MG63 (cell line): ENCODE measurements around the gene PRKCE. TPM values are rescaled to one million over a fixed set of nuclear protein-coding genes. Genes with fewer than 3 reads are reported as not detected.
A peak's percentile ranks its signal among the peaks of the same experiment; 100 is the strongest.

ENCODE experiments used
- DNase-seq: peaks from one replicate; pipeline ENCODE4 v3.0.0-alpha.2; 2020
- H3K27me3 ChIP-seq: fragments of 250-450 bp; sonication (Bioruptor Pico); 2 replicates; pipeline ENCODE4 v1.5.1; 2020; ENCODE audit warnings: mild to moderate bottlenecking, moderate library complexity
- H3K36me3 ChIP-seq: fragments of 250-450 bp; sonication (Bioruptor Pico); 2 replicates; pipeline ENCODE4 v1.5.1; 2020; ENCODE audit warnings: mild to moderate bottlenecking, moderate library complexity
- H3K4me3 ChIP-seq: fragments of 250-450 bp; sonication (Bioruptor Pico); 2 replicates; pipeline ENCODE4 v1.5.1; 2020; ENCODE audit warnings: mild to moderate bottlenecking, moderate library complexity
- H3K9me3 ChIP-seq: fragments of 250-450 bp; sonication (Bioruptor Pico); 2 replicates; pipeline ENCODE4 v1.5.1; 2020; ENCODE audit warnings: mild to moderate bottlenecking, moderate library complexity
- total RNA-seq: library from RNA; depleted of rRNA; stranded (reverse); fragments of >200 nt; shearing (Covaris generic); gene quantifications from 2 replicates; pipeline ENCODE4 v1.2.3, GENCODE V29; 2014; ENCODE audit warnings: low replicate concordance

PRKCE gene
- total RNA-seq, 1 experiment from 2014 or later = 16.9 TPM

DNA sequence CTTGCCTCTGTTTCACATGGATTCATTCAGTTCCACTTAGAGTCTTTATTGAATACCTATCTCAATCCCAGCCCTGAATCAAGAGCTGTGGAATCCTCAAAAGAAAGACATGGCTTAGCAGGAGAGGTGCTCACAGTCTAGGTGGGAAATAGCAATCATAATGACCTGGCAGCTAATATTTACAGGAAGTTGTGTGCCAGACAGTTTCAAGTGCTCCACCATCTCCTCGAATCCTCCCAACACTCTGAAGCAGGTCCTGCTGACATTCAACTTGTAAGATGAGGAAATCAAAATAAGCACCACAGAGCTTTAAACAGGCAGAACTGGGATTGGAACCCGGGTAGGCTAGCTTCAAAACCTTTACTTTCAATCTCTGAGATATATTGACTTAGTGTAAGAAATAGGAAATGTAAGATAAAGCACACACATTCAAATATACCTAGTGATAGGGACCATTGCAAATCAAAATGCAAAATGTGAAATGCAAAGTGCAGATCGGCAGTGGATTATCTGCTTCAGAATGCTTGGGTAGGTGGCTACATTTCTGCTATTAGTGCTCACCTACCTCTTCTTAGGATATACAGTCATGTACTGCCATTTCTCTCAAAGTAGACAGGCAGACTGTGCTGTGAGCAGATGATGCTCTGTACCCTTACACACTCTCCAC, 182.0 kb downstream of the PRKCE start:
- DNase-seq = no peak
- Histone ChIP-seq H3K27me3 (no peaks in the 10 kb centered on the region), H3K36me3 (no peaks in the 10 kb centered on the region), H3K4me3 (no peak overlapping the region), H3K9me3 (peaks cover 10% of the 10 kb centered on the region)

DNA sequence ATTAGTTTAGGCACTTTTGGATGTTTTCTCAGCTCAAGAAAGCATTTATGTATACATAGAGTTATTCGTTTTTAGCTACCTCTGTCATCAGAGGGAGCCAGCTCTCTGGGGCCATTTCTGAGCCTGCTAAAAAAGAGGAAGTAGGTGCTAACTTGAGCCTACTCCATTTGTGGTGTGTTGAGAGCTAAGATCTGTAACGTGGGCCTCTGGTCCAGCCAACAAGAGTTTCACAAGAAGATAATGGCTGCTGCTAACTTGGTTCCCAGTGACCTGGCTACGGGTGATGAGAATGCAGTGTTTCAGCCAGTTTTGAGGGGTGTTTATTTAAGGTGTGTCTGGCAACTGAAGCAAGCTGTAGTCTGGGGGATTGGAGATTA, 182.5 kb downstream of the PRKCE start:
- Histone ChIP-seq H3K27me3 (no peaks in the 10 kb centered on the region), H3K9me3 (peaks cover 10% of the 10 kb centered on the region), H3K4me3 (no peak overlapping the region), H3K36me3 (no peaks in the 10 kb centered on the region)
- DNase-seq = no peak

DNA sequence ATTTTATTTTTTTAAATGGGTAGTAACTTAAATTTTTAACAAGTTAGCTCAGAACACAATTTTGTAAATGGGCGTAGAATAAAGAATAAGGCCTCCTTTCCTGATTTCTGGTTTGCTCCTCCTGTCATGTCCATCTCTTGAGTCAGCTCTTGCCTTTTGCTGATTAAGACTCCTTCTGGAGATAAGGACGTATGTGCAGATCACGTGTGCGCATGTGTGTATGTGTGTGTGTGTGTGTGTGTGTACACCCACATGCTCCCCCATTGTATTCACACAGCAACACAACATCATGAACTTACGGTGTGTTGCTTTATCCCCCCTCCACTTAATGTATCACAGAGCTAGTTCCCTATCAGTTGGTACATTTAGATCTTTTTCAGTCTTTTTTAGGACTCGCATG, 182.9 kb downstream of the PRKCE start:
- H3K36me3 ChIP-seq = no peaks in the 10 kb centered on the region
- H3K4me3 ChIP-seq = no peak overlapping the region
- DNase-seq = no peak
- H3K27me3 ChIP-seq = no peaks in the 10 kb centered on the region
- H3K9me3 ChIP-seq = peaks cover 10% of the 10 kb centered on the region

DNA sequence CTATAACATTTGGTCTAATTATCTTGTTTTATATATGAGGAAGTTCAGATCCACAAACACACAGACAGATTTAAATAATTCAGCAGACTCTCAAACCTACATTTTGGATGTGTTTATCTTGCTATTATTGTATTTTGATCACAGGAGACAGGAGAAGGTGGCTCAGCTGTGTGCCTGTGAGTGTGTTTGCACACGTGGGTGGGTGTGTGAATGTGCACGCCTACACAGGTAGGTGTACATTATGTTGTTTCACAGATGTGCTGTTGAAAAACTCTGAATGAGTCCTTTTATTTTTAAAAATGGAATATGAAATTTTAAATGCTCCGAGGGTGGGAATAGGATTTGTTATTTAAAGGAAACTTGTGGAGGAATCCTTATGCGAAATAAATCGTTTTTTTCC, 183.4 kb downstream of the PRKCE start:
- no peak for DNase-seq
- no peaks in the 10 kb centered on the region for H3K36me3 ChIP-seq
- H3K9me3 ChIP-seq = peaks cover 8% of the 10 kb centered on the region
- no peaks in the 10 kb centered on the region for H3K27me3 ChIP-seq
- no peak overlapping the region for H3K4me3 ChIP-seq

DNA sequence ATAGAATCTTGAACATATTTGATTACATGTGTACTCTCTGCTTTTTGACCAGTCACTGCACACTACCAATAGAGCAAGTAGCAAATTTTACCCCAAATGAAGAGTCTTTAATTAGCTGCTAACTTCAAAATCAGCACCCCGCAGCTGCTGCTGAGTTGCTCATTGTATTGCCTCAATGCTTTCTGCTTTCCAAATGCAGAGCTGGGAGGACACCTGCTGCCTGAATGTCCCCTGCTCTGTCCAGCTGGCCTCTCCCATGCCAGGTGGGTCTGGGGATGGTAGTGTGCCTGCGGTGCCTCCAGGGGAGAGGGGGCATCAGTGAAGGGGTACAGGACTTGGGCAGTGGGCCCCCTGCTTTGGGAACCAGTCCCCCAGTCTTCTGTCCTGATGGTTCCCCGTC, 184.8 kb downstream of the PRKCE start:
- Histone ChIP-seq H3K27me3 (no peaks in the 10 kb centered on the region), H3K9me3 (no peaks in the 10 kb centered on the region), H3K4me3 (no peak overlapping the region), H3K36me3 (no peaks in the 10 kb centered on the region)
- no peak for DNase-seq

DNA sequence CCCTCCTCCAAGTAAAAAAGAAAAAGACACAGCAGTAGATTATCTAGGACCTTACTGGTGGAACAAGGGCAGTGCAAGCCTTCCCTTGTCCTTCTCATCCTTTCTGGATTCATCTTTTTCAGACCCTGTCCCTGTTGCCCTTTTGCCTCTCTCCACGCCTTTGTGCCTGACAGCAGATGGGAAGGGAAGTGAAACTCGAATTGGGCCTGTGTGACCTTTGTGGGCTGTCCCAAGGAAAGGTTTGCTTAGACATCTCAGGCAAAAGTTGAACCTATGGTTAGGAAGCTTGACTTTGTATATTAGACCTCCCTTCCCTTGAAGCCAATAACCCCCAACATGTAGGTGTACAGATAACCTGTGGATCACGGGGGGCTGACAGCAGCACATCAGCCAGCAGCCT, 185.3 kb downstream of the PRKCE start:
- no peaks in the 10 kb centered on the region for H3K9me3 ChIP-seq
- no peaks in the 10 kb centered on the region for H3K36me3 ChIP-seq
- DNase-seq = no peak
- H3K27me3 ChIP-seq = no peaks in the 10 kb centered on the region
- H3K4me3 ChIP-seq = no peak overlapping the region

DNA sequence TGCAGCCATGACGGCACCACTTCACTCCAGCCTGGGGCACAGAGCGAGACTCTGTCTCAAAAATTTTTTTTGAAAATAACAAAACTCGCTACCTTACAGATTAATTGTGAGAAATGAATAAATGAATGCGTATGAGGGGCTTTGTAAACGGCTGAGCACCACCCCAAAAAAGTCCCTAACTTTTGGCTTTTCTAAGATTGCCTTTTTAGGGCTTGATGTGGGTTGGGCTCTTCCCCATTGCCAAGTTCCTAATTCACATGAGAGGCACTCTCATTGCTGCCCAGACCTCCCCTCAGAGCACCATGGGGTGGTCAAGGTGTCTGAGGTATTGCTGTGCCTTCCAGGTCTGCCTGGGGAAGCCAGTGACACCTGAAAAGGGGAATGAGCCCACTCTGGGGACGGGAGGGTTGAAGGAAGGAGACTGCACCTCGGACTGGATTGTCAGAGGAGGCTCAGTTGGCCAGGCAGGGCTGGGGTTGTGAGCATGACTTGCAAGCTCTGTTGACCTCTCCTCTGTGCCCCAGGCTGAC, 186.4 kb downstream of the PRKCE start:
- no peak for DNase-seq
- Histone ChIP-seq H3K4me3 (no peak overlapping the region), H3K27me3 (no peaks in the 10 kb centered on the region), H3K9me3 (no peaks in the 10 kb centered on the region), H3K36me3 (peaks cover 1% of the 10 kb centered on the region)

DNA sequence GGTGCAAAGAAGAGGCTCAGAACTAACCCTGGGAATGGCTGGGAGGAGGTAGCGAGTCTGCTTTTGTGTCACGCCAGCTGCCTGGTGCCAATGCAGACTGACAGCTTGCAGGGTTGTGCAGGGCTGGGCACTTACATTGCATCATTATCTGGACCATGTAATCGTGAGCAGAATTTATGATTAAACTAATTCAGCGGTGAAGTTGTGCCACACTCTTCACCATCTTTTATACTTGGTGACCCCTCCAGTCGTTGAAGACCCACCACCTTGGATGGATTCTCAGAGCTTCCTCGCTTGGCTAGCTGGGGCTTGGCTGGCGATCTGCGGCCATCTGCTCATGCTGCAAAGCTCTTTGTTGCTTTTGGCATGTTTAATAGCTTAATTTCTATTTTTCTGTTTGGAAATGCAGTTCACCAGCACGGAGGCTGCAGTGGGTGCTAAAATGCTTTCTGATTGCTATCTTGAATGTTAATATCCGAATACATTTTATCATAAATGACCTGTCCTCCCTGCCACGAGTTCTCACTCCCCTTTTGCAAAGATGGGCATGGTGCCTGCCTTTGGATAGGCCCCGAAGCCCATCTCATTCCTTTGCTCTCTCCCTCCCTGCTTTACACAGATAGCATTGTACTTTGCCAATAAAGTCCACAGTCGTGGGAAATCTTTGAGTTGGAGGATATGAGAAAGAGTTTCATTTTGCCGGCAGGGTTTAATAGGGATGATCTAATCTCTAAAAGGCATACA, 188.2 kb downstream of the PRKCE start:
- DNase-seq = peak; percentile 80
- Histone ChIP-seq H3K4me3 (peak overlapping the region; percentile 10), H3K9me3 (no peaks in the 10 kb centered on the region), H3K27me3 (no peaks in the 10 kb centered on the region), H3K36me3 (peaks cover 7% of the 10 kb centered on the region)

DNA sequence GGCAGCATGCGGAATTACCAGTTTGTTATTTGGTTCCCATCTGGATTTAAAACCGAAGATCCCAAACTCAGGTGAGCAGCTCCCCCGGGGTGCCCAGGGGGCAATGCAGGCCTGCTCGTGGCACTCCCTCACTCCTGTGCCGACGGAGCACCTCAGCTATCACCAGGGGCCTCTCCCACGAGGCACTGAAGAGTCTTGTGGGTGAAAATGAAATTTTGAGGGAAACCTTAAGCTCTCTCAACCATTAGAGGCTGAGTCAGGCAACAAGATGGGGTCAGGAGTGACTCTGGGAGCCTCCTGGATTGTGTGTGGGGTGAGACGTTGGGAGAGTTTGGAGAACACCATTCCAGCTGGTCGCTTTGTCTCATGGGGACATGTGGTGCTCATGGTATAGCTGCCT, 189.0 kb downstream of the PRKCE start:
- no peaks in the 10 kb centered on the region for H3K9me3 ChIP-seq
- H3K36me3 ChIP-seq = peaks cover 9% of the 10 kb centered on the region
- H3K27me3 ChIP-seq = no peaks in the 10 kb centered on the region
- DNase-seq = no peak
- H3K4me3 ChIP-seq = peak overlapping the region; percentile 10; the same call in 1 of the 2 replicates

DNA sequence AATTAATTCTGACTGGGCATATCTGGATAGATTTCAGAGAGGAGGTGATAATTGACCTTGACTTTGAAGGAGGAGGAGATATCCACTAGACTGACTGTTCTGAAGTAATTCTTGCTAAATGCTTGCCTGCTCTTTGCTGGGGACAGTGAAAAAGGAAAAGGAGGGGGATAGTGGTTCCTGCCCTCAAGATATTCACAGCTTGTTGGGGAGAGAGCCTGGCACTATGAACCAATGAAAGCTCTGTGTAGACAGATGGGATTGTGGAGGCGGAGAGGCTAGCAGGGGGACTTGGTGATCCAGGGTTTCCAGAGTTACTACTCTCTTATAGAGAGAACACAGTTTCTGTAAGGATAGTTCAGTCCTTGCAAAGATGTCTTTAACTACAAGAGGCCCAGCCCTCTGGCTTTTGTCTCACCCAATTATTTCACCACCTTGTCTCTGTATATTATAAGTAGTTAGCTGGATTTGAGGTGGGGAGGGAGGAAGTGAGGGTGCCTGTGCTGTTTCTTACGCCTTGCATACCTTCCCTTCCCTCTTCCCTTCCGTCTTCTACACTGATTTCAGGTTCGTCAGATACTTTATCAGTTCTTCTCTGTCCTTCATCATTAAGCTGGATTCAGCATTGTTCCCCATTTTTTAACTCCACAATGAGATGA, 190.4 kb downstream of the PRKCE start:
- Histone ChIP-seq H3K9me3 (no peaks in the 10 kb centered on the region), H3K4me3 (no peak overlapping the region), H3K27me3 (no peaks in the 10 kb centered on the region), H3K36me3 (peaks cover 19% of the 10 kb centered on the region)
- no peak for DNase-seq

DNA sequence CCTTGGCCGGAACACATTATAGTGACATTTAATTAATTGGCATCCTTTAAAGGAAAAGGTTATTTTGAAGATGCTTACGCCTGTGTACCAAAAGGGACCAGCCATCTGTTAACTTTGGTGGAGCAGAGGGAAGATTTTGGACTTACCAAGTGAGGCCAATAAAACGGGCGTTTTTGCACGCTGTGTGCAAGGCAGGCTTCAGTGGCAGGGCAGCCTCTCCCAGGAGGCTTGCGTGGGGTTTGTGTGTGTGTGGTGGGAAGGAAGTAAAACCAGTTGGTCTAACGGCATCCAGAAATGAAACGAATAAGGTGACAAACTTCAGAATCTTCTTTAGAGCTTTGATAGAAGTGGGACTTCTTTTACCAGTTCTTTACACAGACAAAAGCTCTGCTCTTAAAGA, 191.7 kb downstream of the PRKCE start:
- Histone ChIP-seq H3K9me3 (no peaks in the 10 kb centered on the region), H3K4me3 (no peak overlapping the region), H3K27me3 (no peaks in the 10 kb centered on the region), H3K36me3 (peaks cover 19% of the 10 kb centered on the region)
- DNase-seq = no peak

DNA sequence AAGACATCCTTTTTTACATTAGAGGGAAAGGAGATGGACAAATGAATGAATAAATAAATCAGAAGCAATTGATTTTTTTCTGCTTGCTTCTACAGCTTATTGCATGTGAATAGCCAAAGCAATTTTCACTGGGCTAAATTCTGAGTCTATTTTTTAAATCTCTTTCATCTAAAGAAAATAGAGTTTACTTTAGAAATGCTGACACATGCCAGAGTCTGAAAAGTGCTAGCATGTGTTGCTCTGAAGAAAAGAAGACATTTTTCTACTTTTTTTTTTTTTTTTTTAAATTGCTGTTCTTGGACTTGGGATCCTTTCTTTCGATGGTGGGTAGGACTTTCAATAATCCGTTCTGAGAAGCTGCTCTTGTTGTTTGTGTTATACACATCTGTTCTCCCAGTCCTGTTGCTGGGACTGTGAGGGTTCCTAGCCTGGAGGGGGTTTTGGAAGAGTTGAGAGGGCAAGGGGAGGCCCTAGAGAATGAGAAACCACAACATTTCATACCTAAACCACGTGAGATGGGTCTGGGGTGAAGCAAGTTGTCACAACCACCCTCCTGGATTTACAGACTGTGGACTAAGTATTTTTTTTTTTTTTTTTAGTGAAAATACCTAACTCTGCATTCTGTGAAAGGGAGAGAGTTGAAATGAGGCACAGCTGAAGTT, 193.5 kb downstream of the PRKCE start:
- Histone ChIP-seq H3K36me3 (peaks cover 19% of the 10 kb centered on the region), H3K4me3 (no peak overlapping the region), H3K27me3 (no peaks in the 10 kb centered on the region), H3K9me3 (peaks cover 2% of the 10 kb centered on the region; the same call in 1 of the 2 replicates)
- no peak for DNase-seq

DNA sequence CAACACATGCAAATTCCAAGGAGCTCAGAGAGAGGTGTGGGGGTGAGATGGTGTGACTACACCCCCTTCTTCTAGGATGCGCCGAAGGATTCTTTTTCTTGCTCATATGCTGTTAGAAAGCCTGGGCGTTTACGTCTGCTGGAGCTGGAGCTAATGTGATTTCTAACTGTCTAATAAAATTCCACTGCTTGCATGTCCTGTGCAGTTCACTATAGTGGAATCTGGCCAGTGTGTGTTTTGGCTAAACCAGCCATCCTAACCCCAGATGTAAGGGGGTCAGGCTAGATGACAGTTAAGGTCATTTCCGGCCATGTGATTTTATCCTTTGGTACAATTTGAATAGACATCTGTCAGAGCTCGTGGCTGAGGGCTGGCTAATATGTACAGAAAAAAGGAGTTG, 194.1 kb downstream of the PRKCE start:
- no peak overlapping the region for H3K4me3 ChIP-seq
- peaks cover 22% of the 10 kb centered on the region for H3K36me3 ChIP-seq
- DNase-seq = no peak
- peaks cover 9% of the 10 kb centered on the region for H3K9me3 ChIP-seq
- no peaks in the 10 kb centered on the region for H3K27me3 ChIP-seq

DNA sequence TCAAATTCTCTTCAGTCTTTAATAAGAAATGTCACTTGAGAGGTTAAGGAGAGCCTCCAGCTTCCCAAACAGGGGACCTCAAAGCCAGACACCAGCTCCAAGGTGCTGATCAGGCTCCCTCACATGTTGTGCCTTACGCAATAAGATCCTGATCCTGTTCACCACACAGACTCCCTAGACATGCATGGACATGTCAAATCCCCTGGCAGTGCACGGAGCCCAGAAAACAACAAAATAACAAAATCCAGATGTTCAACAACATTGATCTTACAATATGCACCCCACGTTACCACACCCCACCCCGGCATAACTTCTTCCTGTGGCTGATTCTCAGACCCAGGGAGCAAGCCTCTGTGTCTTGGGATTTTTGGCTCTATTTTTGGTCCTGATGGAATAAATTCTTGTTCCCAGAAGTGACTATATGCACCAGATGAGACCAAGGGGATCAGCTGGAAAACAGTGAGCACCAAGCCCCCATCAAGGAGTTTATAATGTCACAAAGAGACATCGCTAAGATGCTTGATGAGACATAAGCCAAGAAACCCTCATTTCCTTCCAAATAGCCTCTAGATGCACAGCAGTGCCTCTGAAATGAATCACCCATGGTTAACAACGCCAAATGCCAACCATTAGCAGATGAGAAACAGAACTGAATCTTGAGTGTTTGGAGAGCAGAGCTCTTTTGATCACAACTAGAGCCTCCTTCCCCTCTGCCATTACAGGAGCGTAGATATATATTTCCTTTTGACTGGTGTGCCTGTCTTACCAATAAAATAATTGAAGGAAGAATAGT, 198.2 kb downstream of the PRKCE start:
- DNase-seq = peak; percentile 38
- Histone ChIP-seq H3K27me3 (no peaks in the 10 kb centered on the region), H3K36me3 (peaks cover 25% of the 10 kb centered on the region), H3K9me3 (peaks cover 13% of the 10 kb centered on the region), H3K4me3 (no peak overlapping the region)

DNA sequence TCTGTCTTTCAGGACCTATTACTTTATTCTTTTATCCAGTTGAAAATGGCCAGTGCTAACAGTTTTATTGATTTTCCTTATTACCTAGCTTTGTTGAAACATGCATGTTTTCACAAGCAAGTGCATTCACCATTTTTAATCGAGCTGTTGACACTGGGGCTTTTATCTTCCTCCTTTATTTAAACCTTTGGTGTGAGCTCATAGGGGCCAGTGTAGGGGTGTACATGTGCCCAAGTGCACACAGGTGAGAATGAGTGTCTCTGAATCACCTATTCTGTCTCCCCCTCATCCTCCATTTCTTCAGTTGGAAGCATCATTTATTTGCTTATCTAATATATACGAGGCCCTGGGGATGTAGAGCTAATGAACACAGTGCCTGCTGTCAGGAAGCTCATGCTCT, 199.1 kb downstream of the PRKCE start:
- Histone ChIP-seq H3K4me3 (no peak overlapping the region), H3K9me3 (peaks cover 13% of the 10 kb centered on the region), H3K27me3 (no peaks in the 10 kb centered on the region), H3K36me3 (peaks cover 22% of the 10 kb centered on the region)
- DNase-seq = no peak

DNA sequence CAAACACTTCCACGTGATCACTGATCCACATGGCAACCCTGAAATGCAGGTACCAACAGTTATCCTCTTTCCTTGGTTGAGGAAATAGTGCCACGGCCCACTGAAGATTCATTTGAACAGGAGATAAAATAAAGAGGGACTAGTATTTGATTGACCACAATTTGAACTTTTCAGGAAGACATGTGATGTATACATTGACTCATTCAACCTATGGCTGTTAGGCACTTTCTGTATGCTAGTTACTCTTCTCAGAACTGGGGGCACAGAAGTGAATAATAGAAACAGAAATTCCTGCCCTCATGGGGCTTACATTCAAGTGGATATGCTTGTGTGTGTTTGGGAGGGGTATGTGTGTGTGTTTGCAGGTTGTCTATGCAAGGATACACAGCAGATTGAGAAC, 199.6 kb downstream of the PRKCE start:
- H3K27me3 ChIP-seq = no peaks in the 10 kb centered on the region
- H3K9me3 ChIP-seq = peaks cover 13% of the 10 kb centered on the region
- no peak for DNase-seq
- no peak overlapping the region for H3K4me3 ChIP-seq
- H3K36me3 ChIP-seq = peaks cover 16% of the 10 kb centered on the region
